SU-DHL-6 (cell line): ENCODE data around the gene SAP130.

Source experiments
- H2AFZ ChIP-seq: fragments of 200-600 bp; sonication (generic); 2 replicates; pipeline ENCODE4 v1.6.1; 2014; ENCODE audit warnings: low read depth, mild to moderate bottlenecking, moderate library complexity, mixed read lengths, antibody characterized with exemption, low read length; ENCODE audit not compliant: severe bottlenecking
- H3F3A ChIP-seq: fragments of 200-600 bp; shearing (Covaris generic); 2 replicates; pipeline ENCODE4 v1.6.0; 2016; ENCODE audit warnings: antibody characterized with exemption, mild to moderate bottlenecking; ENCODE audit not compliant: insufficient read depth
- H3K27ac ChIP-seq: fragments of 200-600 bp; sonication (generic); 2 replicates; pipeline ENCODE4 v1.5.1; 2016; ENCODE audit warnings: low read depth, mild to moderate bottlenecking, low read length, moderate library complexity, mixed read lengths
- H3K27me3 ChIP-seq: fragments of 200-600 bp; sonication (generic), shearing (Covaris generic); 2 replicates; pipeline ENCODE4 v1.6.0; 2014; ENCODE audit warnings: mild to moderate bottlenecking, low read length
- H3K36me3 ChIP-seq: fragments of 200-600 bp; sonication (generic); 2 replicates; pipeline ENCODE4 v1.6.1; 2014; ENCODE audit warnings: mild to moderate bottlenecking, low read length, mixed read lengths
- H3K4me2 ChIP-seq: fragments of 300-600, 200-600 bp; shearing (Covaris generic), sonication (generic); 2 replicates; pipeline ENCODE4 v1.6.0; 2014; ENCODE audit warnings: low read length, low read depth, mild to moderate bottlenecking; ENCODE audit not compliant: poor library complexity, severe bottlenecking
- H3K4me3 ChIP-seq: fragments of 200-600 bp; sonication (generic); 2 replicates; pipeline ENCODE4 v1.5.1; 2014; ENCODE audit warnings: antibody characterized with exemption, low read length, mild to moderate bottlenecking, mixed read lengths; ENCODE audit not compliant: insufficient read depth, poor library complexity, severe bottlenecking
- H3K79me2 ChIP-seq: fragments of 200-600 bp; sonication (generic); 2 replicates; pipeline ENCODE4 v1.6.1; 2014; ENCODE audit warnings: mild to moderate bottlenecking, low read length, moderate library complexity; ENCODE audit not compliant: insufficient read depth
- H3K9ac ChIP-seq: fragments of 200-600 bp; sonication (generic); 2 replicates; pipeline ENCODE4 v1.7.0; 2014; ENCODE audit warnings: mild to moderate bottlenecking, low read length
- H3K9me2 ChIP-seq: fragments of 200-600 bp; sonication (generic); replicated peaks from 2 replicates; pipeline ENCODE4 v1.6.1; 2014; ENCODE audit warnings: low read length; ENCODE audit not compliant: insufficient read depth
- H3K9me3 ChIP-seq: fragments of 200-600 bp; sonication (generic); 2 replicates; pipeline ENCODE4 v1.6.1; 2014; ENCODE audit warnings: low read length, mixed read lengths; ENCODE audit not compliant: insufficient read depth
- H4K20me1 ChIP-seq: fragments of 200-600 bp; sonication (generic); 2 replicates; pipeline ENCODE4 v1.6.1; 2014; ENCODE audit warnings: low read depth, mild to moderate bottlenecking, antibody characterized with exemption, low read length, moderate library complexity, mixed read lengths
- EZH2phosphoT487 ChIP-seq: fragments of 200-600 bp; sonication (generic), shearing (Covaris generic); conservative IDR thresholded peaks from 2 replicates; pipeline ENCODE4 v1.6.1; 2018; ENCODE audit warnings: mild to moderate bottlenecking, antibody characterized with exemption, low read length, moderate library complexity, mixed read lengths
- TF ChIP-seq, protein P1 (sequence below): fragments of 200-600 bp; sonication (generic); IDR thresholded peaks from one replicate; pipeline ENCODE4 v1.5.1; 2017; ENCODE audit warnings: antibody characterized with exemption, mild to moderate bottlenecking, low read length, moderate library complexity; ENCODE audit not compliant: insufficient read depth, poor library complexity, severe bottlenecking

Gene SAP130

GRCh38 chr2:127940641-127941040 is 87.2 kb downstream of the SAP130 start:
- no peak overlapping the region for H3K9ac ChIP-seq
- H3F3A ChIP-seq = peaks cover 5% of the 10 kb centered on the region; the same call in 1 of the 2 replicates
- no peak overlapping the region for H2AFZ ChIP-seq
- H3K4me3 ChIP-seq = no peak overlapping the region
- no peaks in the 10 kb centered on the region for H3K79me2 ChIP-seq
- no peaks in the 10 kb centered on the region for H4K20me1 ChIP-seq
- TF ChIP-seq, protein P1, sequence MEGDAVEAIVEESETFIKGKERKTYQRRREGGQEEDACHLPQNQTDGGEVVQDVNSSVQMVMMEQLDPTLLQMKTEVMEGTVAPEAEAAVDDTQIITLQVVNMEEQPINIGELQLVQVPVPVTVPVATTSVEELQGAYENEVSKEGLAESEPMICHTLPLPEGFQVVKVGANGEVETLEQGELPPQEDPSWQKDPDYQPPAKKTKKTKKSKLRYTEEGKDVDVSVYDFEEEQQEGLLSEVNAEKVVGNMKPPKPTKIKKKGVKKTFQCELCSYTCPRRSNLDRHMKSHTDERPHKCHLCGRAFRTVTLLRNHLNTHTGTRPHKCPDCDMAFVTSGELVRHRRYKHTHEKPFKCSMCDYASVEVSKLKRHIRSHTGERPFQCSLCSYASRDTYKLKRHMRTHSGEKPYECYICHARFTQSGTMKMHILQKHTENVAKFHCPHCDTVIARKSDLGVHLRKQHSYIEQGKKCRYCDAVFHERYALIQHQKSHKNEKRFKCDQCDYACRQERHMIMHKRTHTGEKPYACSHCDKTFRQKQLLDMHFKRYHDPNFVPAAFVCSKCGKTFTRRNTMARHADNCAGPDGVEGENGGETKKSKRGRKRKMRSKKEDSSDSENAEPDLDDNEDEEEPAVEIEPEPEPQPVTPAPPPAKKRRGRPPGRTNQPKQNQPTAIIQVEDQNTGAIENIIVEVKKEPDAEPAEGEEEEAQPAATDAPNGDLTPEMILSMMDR = no peak
- TF ChIP-seq EZH2phosphoT487 = no peak
- H3K27ac ChIP-seq = no peak overlapping the region
- no peaks in the 10 kb centered on the region for H3K27me3 ChIP-seq
- peaks cover 13% of the 10 kb centered on the region for H3K36me3 ChIP-seq
- no peaks in the 10 kb centered on the region for H3K9me2 ChIP-seq
- no peak overlapping the region for H3K4me2 ChIP-seq
- H3K9me3 ChIP-seq = no peaks in the 10 kb centered on the region

DNA sequence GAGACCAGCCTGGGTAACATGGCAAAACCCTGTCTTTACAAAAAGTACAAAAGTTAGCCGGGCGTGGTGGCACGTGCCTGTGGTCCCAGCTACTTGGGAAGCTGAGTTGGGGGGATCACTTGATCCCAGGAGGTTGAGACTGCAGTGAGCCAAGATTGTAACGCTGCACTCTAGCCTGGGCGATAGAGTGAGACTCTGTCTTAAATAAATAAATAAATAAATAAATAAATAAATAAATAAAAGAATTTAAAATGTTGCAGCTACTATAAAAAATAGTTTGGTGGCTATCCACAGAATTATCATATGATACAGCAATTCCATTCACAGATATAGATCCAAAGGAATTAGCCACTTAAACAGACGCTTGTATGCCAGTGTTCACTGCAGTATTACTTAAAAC is 92.5 kb downstream of the SAP130 start:
- H3F3A ChIP-seq = peaks cover 5% of the 10 kb centered on the region; the same call in 1 of the 2 replicates
- H3K4me3 ChIP-seq = no peak overlapping the region
- H3K9me2 ChIP-seq = no peaks in the 10 kb centered on the region
- H3K36me3 ChIP-seq = no peaks in the 10 kb centered on the region
- no peak for TF ChIP-seq EZH2phosphoT487
- TF ChIP-seq, protein P1 = no peak
- no peaks in the 10 kb centered on the region for H4K20me1 ChIP-seq
- H3K27ac ChIP-seq = no peak overlapping the region
- H3K9me3 ChIP-seq = no peaks in the 10 kb centered on the region
- H3K9ac ChIP-seq = no peak overlapping the region
- H3K27me3 ChIP-seq = no peaks in the 10 kb centered on the region
- no peak overlapping the region for H3K4me2 ChIP-seq
- no peak overlapping the region for H2AFZ ChIP-seq
- H3K79me2 ChIP-seq = no peaks in the 10 kb centered on the region

DNA sequence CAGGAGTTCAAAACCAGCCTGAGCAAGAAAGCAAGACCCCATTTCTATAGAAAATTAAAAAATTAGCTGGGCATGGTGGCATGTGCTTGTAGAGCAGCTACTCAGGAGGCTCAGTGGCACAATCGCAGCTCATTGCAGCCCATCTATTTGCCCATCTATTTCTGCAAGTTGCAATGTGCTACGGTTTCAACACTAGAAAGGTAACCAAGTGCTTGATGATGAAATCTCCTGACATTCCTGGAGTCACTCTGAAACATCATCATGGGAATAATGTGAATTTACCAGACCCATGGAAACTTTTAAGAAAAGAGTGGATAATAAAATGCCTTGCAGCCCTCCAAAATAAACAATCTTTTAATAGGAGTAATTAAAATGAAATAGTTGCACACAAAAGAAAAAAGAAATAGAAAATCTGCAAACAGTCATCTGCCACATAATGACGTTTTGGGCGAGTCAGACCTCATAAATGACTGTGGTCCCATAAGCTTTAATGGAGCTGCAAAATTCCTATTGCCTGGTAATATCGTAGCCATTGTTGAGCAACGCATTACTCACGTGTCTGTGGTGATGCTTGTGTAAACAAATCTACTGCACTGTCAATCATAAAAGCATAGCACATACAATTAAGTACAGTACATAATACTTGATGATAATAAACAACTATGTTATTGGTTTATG is 95.5 kb downstream of the SAP130 start:
- Histone ChIP-seq H3K9ac (no peak overlapping the region), H3K9me2 (no peaks in the 10 kb centered on the region), H3K27me3 (no peaks in the 10 kb centered on the region), H3K36me3 (no peaks in the 10 kb centered on the region), H3K9me3 (no peaks in the 10 kb centered on the region), H3K4me2 (no peak overlapping the region), H3K27ac (no peak overlapping the region), H2AFZ (no peak overlapping the region), H4K20me1 (no peaks in the 10 kb centered on the region), H3K4me3 (no peak overlapping the region), H3K79me2 (no peaks in the 10 kb centered on the region), H3F3A (no peaks in the 10 kb centered on the region)
- TF ChIP-seq EZH2phosphoT487 = no peak
- TF ChIP-seq, protein P1 = no peak
